ENCODE data around the gene FOXP2. TPM values are rescaled to one million over a fixed set of nuclear protein-coding genes. Genes with fewer than 3 reads are reported as not detected.

FOXP2 gene
- total RNA-seq, 1 donor from 2014 or later: 13.9 TPM

DNA sequence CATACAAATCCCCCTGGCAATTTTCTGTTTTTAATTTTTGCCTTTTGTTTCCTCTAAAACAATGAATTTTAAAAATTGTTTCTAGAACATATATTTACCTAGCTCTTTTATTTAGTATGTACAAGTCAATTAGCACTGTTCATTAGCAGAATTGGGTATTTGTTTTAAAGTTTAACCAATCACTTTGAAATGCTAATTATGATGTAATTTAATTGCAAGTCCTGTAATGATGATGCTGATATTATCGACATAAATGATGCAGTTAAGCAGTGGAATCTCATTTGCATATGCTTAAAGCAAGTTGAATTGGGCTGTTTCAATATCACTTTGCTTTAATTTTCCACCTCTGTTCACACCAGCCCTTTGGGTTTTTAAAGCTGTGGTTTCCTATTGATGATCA is 2.7 kb downstream of the FOXP2 start:
- no peak for TF ChIP-seq CTCF (IDR thresholded peaks at IDR 0.05; ENCODE audit: unreplicated experiment)
- DNase-seq (ENCODE audit: low spot score in 2 of 2, unreplicated experiment in 2 of 2): no peak
- H3K9me3 Mint-ChIP-seq: no peaks in the 10 kb centered on the region
- H3K27ac Mint-ChIP-seq: no peak overlapping the region
- no peaks in the 10 kb centered on the region for H3K36me3 Mint-ChIP-seq
- H3K4me3 Mint-ChIP-seq: no peak overlapping the region
- peaks cover 9% of the 10 kb centered on the region for H3K27me3 Mint-ChIP-seq (ENCODE audit: low read depth)
- H3K4me1 Mint-ChIP-seq: peaks cover 38% of the 10 kb centered on the region

GRCh38 chr7:114418117-114418516 is 3.5 kb downstream of the FOXP2 start:
- peak overlapping the region; percentile 36 for H3K4me3 Mint-ChIP-seq
- H3K9me3 Mint-ChIP-seq: no peaks in the 10 kb centered on the region
- no peaks in the 10 kb centered on the region for H3K36me3 Mint-ChIP-seq
- H3K27ac Mint-ChIP-seq: peak overlapping the region; percentile 27
- H3K27me3 Mint-ChIP-seq (ENCODE audit: low read depth): peaks cover 6% of the 10 kb centered on the region
- no peak for TF ChIP-seq CTCF (IDR thresholded peaks at IDR 0.05; ENCODE audit: unreplicated experiment)
- no peak for DNase-seq (ENCODE audit: low spot score in 2 of 2, unreplicated experiment in 2 of 2)
- peaks cover 37% of the 10 kb centered on the region for H3K4me1 Mint-ChIP-seq

DNA sequence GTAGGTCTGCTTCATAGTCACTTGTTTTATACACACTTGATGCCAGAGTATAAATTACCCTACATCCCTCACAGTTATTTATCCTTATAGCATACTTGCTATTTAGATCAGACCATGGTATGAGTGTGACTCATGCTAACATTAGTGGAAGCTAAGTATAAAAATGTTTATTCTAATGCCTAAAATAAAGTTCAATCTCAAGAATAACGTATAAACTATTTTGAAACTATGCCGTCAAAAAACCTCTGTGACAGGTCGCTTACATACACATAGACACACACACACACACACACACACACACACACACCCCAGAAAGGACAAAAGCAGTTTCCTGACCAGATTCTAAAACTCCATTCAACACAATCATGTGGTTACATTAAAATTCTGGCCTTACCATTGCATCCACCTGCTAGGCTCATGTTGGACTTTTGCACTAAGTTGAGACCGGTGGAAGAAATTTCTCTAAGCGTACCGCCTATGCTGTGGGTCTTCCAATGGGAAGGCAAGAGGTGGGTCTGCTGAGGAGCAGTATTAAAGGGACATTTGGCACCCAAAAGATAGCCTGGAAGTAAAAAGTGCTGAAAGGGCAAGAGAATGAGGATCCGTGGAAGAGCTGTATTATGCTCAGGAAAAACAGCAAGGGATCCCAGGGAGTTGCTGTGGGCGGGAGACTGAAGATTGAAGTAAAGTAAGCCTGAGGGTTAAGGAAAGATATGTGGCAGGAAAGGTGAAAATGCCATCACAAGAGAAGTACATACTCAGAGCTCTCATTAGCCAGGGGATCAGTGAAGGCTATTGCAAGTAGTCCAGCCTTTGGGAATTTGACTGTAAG is 5.0 kb downstream of the FOXP2 start:
- peaks cover 6% of the 10 kb centered on the region for H3K27me3 Mint-ChIP-seq (ENCODE audit: low read depth)
- no peaks in the 10 kb centered on the region for H3K36me3 Mint-ChIP-seq
- no peak for TF ChIP-seq CTCF (IDR thresholded peaks at IDR 0.05; ENCODE audit: unreplicated experiment)
- H3K27ac Mint-ChIP-seq: no peak overlapping the region
- DNase-seq (ENCODE audit: low spot score in 2 of 2, unreplicated experiment in 2 of 2): no peak
- no peaks in the 10 kb centered on the region for H3K9me3 Mint-ChIP-seq
- peaks cover 39% of the 10 kb centered on the region for H3K4me1 Mint-ChIP-seq
- H3K4me3 Mint-ChIP-seq: no peak overlapping the region

- Mint-ChIP-seq H3K27ac (no peak overlapping the region), H3K36me3 (no peaks in the 10 kb centered on the region), H3K9me3 (no peaks in the 10 kb centered on the region), H3K4me1 (peaks cover 40% of the 10 kb centered on the region), H3K27me3 (ENCODE audit: low read depth) (peaks cover 6% of the 10 kb centered on the region), H3K4me3 (no peak overlapping the region)
- DNase-seq (ENCODE audit: low spot score in 2 of 2, unreplicated experiment in 2 of 2): no peak
- TF ChIP-seq CTCF (IDR thresholded peaks at IDR 0.05; ENCODE audit: unreplicated experiment): peak; percentile 31
Measured at GRCh38 chr7:114422507-114423501, 8.2 kb downstream of the FOXP2 start.

DNA sequence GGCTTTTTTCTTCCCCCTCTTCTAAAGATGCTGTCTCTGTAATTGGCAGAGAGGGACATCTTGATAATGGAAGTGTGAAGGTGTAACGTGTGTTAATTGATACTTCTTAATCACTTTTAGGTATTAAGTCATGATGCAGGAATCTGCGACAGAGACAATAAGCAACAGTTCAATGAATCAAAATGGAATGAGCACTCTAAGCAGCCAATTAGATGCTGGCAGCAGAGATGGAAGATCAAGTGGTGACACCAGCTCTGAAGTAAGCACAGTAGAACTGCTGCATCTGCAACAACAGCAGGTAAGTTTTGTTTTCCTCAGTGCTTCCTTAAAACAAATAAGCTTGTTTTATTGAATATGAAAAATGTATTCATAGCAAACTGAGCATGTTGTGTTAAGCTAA is 11.8 kb downstream of the FOXP2 start:
- no peak for TF ChIP-seq CTCF (IDR thresholded peaks at IDR 0.05; ENCODE audit: unreplicated experiment)
- no peak overlapping the region for H3K27ac Mint-ChIP-seq
- H3K4me3 Mint-ChIP-seq: no peak overlapping the region
- DNase-seq (ENCODE audit: low spot score in 2 of 2, unreplicated experiment in 2 of 2): no peak
- H3K4me1 Mint-ChIP-seq: peaks cover 21% of the 10 kb centered on the region
- peaks cover 2% of the 10 kb centered on the region for H3K27me3 Mint-ChIP-seq (ENCODE audit: low read depth)
- no peaks in the 10 kb centered on the region for H3K9me3 Mint-ChIP-seq
- no peaks in the 10 kb centered on the region for H3K36me3 Mint-ChIP-seq
